ENCODE results near the gene WDR47. TPM values are rescaled to one million over a fixed set of nuclear protein-coding genes. Genes with fewer than 3 reads are reported as not detected.

Gene WDR47
- total and polyA plus RNA-seq, 10 of the 15 experiments (the other 5 are each of a cell fraction or from before 2014, with no cell fraction given) = 2.4 to 9.7 (median 5.9) TPM

GRCh38 chr1:109045595-109045994, 3.7 kb upstream of the WDR47 start:
- intact Hi-C loops (cut with micrococcal nuclease; ENCODE audit: unreplicated experiment) = no loop called here
- no peak for FAIRE-seq
- no peak for ATAC-seq

More at GRCh38 chr1:109045595-109045994, 3.7 kb upstream of the WDR47 start:
- DNase-seq (ENCODE audit: low read depth, low spot score) = no peak
- H3K4me2 ChIP-seq (ENCODE audit: control insufficient read depth, insufficient read depth) = no peak overlapping the region
- no peak overlapping the region for H2AFZ ChIP-seq (ENCODE audit: control insufficient read depth, low read depth, low read length)
- POLR2A ChIA-PET = no interaction called here
- no peaks in the 10 kb centered on the region for H3K4me1 ChIP-seq (ENCODE audit: control insufficient read depth, insufficient read depth, low read length)
- no TSS peak for BruUV-seq (replicated peaks)
- no peak overlapping the region for H3K9ac ChIP-seq (ENCODE audit: control insufficient read depth, insufficient read depth, low read length)
- in situ Hi-C loops (cut with MboI) = no loop called here
- H3K79me2 ChIP-seq (ENCODE audit: control insufficient read depth, insufficient read depth, low read length) = peaks cover 6% of the 10 kb centered on the region; the same call in 1 of the 2 replicates
- H3K4me3 ChIP-seq = no peak overlapping the region
- CTCF ChIA-PET = no interaction called here
- WGBS (ENCODE audit: insufficient coverage, insufficient replicate concordance, low lambda C conversion rate, missing lambda C conversion rate) = 0% methylated on average over 1 of the region's 1 CpG
- no peak for TF ChIP-seq NFYA (IDR thresholded peaks at IDR 0.05; ENCODE audit: borderline replicate concordance, low read depth, low read length)
- no peak for TF ChIP-seq JUNB (IDR thresholded peaks at IDR 0.05)
- no peak for TF ChIP-seq RELB (IDR thresholded peaks at IDR 0.05; ENCODE audit: low read depth)
- TF ChIP-seq BCLAF1 (IDR thresholded peaks at IDR 0.05) = no peak
- no peak for TF ChIP-seq NRF1 (conservative IDR thresholded peaks at IDR 0.05; ENCODE audit: low read depth, low read length)
- TF ChIP-seq ZBTB33 (IDR thresholded peaks at IDR 0.05) = no peak
- no peak for TF ChIP-seq TARDBP (IDR thresholded peaks at IDR 0.05; ENCODE audit: borderline replicate concordance)
- no peak for TF ChIP-seq ATF3 (IDR thresholded peaks at IDR 0.05; ENCODE audit: borderline replicate concordance, extremely low read depth, low read depth, low read length)
- no peak for TF ChIP-seq RAD51 (IDR thresholded peaks at IDR 0.05)
- TF ChIP-seq WRNIP1 (IDR thresholded peaks at IDR 0.05; ENCODE audit: borderline replicate concordance, low read depth, low read length) = no peak
- TF ChIP-seq ZNF207 (IDR thresholded peaks at IDR 0.05; ENCODE audit: borderline replicate concordance) = no peak
- TF ChIP-seq ATF7 (IDR thresholded peaks at IDR 0.05; ENCODE audit: low read depth) = no peak
- no peak for TF ChIP-seq SREBF1 (IDR thresholded peaks at IDR 0.05; ENCODE audit: low read length)
- TF ChIP-seq KLF5 (IDR thresholded peaks at IDR 0.05; ENCODE audit: partially characterized antibody) = no peak
- no peak for TF ChIP-seq POLR2A (IDR thresholded peaks at IDR 0.05; ENCODE audit: low read depth, low read length)
- no peak for TF ChIP-seq NFIC (IDR thresholded peaks at IDR 0.05; ENCODE audit: low read depth, low read length)
- TF ChIP-seq HDGF (IDR thresholded peaks at IDR 0.05) = no peak
- no peak for TF ChIP-seq ZBED1 (IDR thresholded peaks at IDR 0.05; ENCODE audit: borderline replicate concordance)
- TF ChIP-seq IRF3 (IDR thresholded peaks at IDR 0.05) = no peak
- TF ChIP-seq CREM (IDR thresholded peaks at IDR 0.05; ENCODE audit: low read depth) = no peak
- no peaks in the 10 kb centered on the region for H3K9me3 ChIP-seq (replicated peaks; ENCODE audit: control insufficient read depth, insufficient read depth, low read length)
- RAD21 ChIA-PET (ENCODE audit: unreplicated experiment) = no interaction called here
- H3K36me3 ChIP-seq (ENCODE audit: control insufficient read depth in 2 of 2, insufficient read depth in 2 of 2, low read length in 1 of 2) = no peaks in the 10 kb centered on the region
- no peak overlapping the region for H3K27ac ChIP-seq (ENCODE audit: control insufficient read depth, insufficient read depth)
- H4K20me1 ChIP-seq (ENCODE audit: control insufficient read depth, insufficient read depth) = no peaks in the 10 kb centered on the region
- SMC1A ChIA-PET (ENCODE audit: uncharacterized antibody, unreplicated experiment) = no interaction called here
- no peaks in the 10 kb centered on the region for H3K27me3 ChIP-seq (replicated peaks in 1 of 2; ENCODE audit: control insufficient read depth in 2 of 2, insufficient read depth in 2 of 2, low read length in 1 of 2)
